Lower leg skin (tissue), 4 donors: ENCODE results near the gene SHANK1. TPM values are rescaled to one million over a fixed set of nuclear protein-coding genes. Genes with fewer than 3 reads are reported as not detected.

ENCODE experiments used
- DNase-seq, 2 donors: peaks; one replicate each; pipeline ENCODE4 v3.0.0-alpha.2; 2019; ENCODE audit warnings: low spot score in 2 of 2
- H3K4me3 ChIP-seq: fragments of 200-600 bp; sonication (generic); 2 replicates; pipeline ENCODE4 v1.5.1; 2017; ENCODE audit warnings: mild to moderate bottlenecking, low read depth; ENCODE audit not compliant: poor library complexity, severe bottlenecking
- CTCF ChIP-seq, 3 donors: fragments of 450-650 bp; IDR thresholded peaks; one replicate each; pipeline ENCODE4 v1.5.1; 2016; ENCODE audit warnings: antibody characterized with exemption in 3 of 3, mild to moderate bottlenecking in 3 of 3, moderate library complexity in 2 of 3
- POLR2A ChIP-seq, 2 donors: fragments of 450-650 bp; IDR thresholded peaks; one replicate each; pipeline ENCODE4 v1.6.1; 2016 to 2017; ENCODE audit warnings: antibody characterized with exemption in 2 of 2, mild to moderate bottlenecking in 1 of 2, moderate library complexity in 1 of 2
- WGBS, 2 donors: methylation state at CpG; one replicate each; pipeline ENCODE4 v1.1.5; 2018; 5-methylcytosine and 5-hydroxymethylcytosine counted together
- intact Hi-C: fragments of 100-400 bp; cut with DNase I; formaldehyde crosslinking; loops from one replicate; pipeline ENCODE4 v1.15.0; 2023; ENCODE audit warnings: low total_unique reads
- total RNA-seq, 4 donors: library from RNA; depleted of rRNA; stranded (reverse); fragments of >200 nt; gene quantifications; one replicate each; pipeline ENCODE4 v1.1.0, GENCODE V29; 2016

The SHANK1 gene
- total RNA-seq, 4 donors from 2014 or later: 0.30 to 1.6 (median 0.67) TPM

- TF ChIP-seq POLR2A (IDR thresholded peaks at IDR 0.05): no peak
- TF ChIP-seq CTCF (IDR thresholded peaks at IDR 0.05): no peak
- 36 to 44% methylated on average over 21 of the region's 21 CpGs for WGBS, 2 donors
- no peak for DNase-seq
- intact Hi-C loops: no loop called here
- no peak overlapping the region for H3K4me3 ChIP-seq
Measured at GRCh38 chr19:50720181-50720920, 749 bp upstream of the SHANK1 start.

- 0 to 4% methylated on average over 3 to 4 of the region's 30 CpGs for WGBS, 2 donors
- TF ChIP-seq CTCF (IDR thresholded peaks at IDR 0.05) (no peak), POLR2A (IDR thresholded peaks at IDR 0.05) (no peak)
- DNase-seq: no peak
- intact Hi-C loops: loop anchor here (10.0 kb wide), 1 partner anchor 56 kb away; the partner anchor contains the start of gene GPR32
- no peak overlapping the region for H3K4me3 ChIP-seq
Measured at GRCh38 chr19:50719119-50719435, 525 bp downstream of the SHANK1 start.

GRCh38 chr19:50718255-50719118 lies 1.1 kb downstream of the SHANK1 start:
- DNase-seq: no peak
- intact Hi-C loops: loop anchor here (10.0 kb wide), 1 partner anchor 56 kb away; the partner anchor contains the start of gene GPR32
- WGBS, 2 donors: 2 to 3% methylated on average over 31 to 47 of the region's 74 CpGs
- TF ChIP-seq POLR2A (IDR thresholded peaks at IDR 0.05): no peak
- no peak for TF ChIP-seq CTCF (IDR thresholded peaks at IDR 0.05)
- no peak overlapping the region for H3K4me3 ChIP-seq

GRCh38 chr19:50717891-50718254 lies 1.7 kb downstream of the SHANK1 start:
- intact Hi-C loops: loop anchor here (10.0 kb wide), 1 partner anchor 57 kb away; the partner anchor contains the start of gene GPR32
- TF ChIP-seq POLR2A (IDR thresholded peaks at IDR 0.05): no peak
- no peak overlapping the region for H3K4me3 ChIP-seq
- no peak for DNase-seq
- 7 to 9% methylated on average over 13 of the region's 13 CpGs for WGBS, 2 donors

- intact Hi-C loops: loop anchor here (10.0 kb wide), 1 partner anchor 58 kb away; the partner anchor contains the start of gene GPR32
- no peak overlapping the region for H3K4me3 ChIP-seq
- WGBS, 2 donors: 43 to 57% methylated on average over 23 of the region's 23 CpGs
- no peak for DNase-seq
- TF ChIP-seq CTCF (IDR thresholded peaks at IDR 0.05) (no peak), POLR2A (IDR thresholded peaks at IDR 0.05) (no peak)
Measured at GRCh38 chr19:50717026-50717723, 2.4 kb downstream of the SHANK1 start.
